ENCODE measurements around the gene SGSM1.

Gene SGSM1

DNA sequence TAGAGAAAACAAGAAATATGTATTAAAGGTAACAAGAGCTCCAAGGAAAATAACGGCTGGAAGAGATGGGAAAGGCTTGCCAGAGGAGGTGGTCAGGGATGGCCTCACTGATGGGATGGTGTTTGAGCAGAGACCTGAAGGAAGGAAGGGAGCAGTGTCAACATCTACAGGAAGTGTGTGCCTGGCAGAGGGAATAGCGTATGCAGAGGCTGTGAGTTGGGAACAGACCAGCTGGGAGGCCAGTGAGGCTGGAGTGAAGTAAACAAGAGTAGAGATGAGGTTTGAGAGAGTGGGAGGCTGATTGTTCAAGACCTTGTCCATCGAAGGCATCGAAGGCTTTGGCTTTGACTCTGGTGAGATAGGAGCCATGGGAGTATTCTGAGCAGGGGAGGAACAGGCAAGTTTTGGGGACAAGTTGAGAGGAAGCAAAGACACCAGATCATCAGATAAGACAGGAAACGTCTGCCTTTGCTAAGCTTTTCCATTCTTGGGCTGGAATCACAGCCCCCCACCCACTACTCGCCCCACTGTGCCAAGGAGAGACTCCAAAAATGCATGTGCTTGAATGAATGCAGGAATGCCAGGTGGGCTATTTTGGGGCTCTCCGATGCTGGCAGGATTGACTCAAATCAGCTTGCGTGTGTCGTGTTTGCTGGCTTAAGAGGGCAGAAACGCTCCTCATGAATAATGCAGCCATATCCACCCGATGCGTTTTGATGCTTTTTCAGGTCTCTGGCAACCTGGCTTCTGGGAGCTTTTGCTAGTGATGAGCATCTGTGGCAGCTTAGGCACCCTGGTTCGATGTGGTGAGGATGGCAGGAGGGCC lies 7.2 kb downstream of the SGSM1 start:
- no peaks in the 10 kb centered on the region for H3K36me3 ChIP-seq
- DNase-seq: no peak
- no peak overlapping the region for H3K4me3 ChIP-seq (ENCODE audit: low read depth, low read length)

DNA sequence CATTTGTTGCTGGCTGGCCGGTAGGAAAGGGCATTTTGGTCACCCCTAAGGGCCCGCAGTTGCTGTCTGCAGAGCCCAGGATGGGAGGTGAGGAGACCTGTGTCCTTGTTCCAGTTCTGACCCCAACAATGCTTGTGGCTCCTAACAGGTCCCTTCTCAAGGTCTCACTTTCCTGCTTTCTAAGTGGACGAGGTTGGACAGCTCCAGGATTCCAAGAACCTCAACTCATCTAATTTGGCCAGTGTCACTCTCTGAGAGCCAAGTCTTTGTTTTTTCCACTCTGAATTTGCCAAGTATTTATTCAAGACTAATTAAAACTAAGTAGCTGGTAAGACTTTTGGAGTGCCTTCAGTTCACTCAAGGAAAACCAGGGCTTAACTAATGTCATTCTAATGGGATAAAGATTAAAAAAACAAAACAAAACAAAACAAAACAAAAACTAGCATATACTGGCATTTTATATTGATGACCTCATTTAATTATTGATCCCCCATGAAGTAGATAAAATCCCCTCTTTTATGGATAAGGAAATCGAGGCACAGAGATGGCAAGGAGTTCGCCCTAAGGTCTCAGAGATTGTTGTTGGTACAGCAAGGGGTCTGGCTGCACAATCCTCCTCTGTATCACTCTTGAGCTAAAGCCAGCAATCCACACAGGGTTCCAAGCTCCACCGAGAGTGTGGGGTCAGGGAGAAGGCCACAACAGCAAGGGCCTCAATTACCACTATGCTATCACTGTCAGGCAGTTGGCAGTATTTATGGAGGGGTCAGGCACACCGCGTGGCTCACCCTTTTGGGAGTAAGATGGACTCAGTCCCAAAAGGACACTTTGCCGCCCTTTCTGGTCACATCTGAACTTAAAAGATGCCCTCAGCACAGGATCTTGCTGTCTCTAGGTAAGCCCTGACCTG lies 8.1 kb downstream of the SGSM1 start:
- Histone ChIP-seq H3K4me1 (peaks cover 33% of the 10 kb centered on the region), H3K27me3 (no peaks in the 10 kb centered on the region), H3K4me3 (ENCODE audit: low read depth, low read length) (no peak overlapping the region), H3K9me3 (no peaks in the 10 kb centered on the region), H3K36me3 (no peaks in the 10 kb centered on the region)
- DNase-seq: no peak
- TF ChIP-seq CTCF (IDR thresholded peaks at IDR 0.05; ENCODE audit: low read depth, low read length): no peak

More for the DNA sequence above, 7.2 kb downstream of the SGSM1 start:
- H3K27me3 ChIP-seq: no peaks in the 10 kb centered on the region
- peaks cover 39% of the 10 kb centered on the region for H3K4me1 ChIP-seq
- no peaks in the 10 kb centered on the region for H3K9me3 ChIP-seq
- TF ChIP-seq CTCF (IDR thresholded peaks at IDR 0.05; ENCODE audit: low read depth, low read length): no peak

- Histone ChIP-seq H3K9me3 (no peaks in the 10 kb centered on the region), H3K4me3 (ENCODE audit: low read depth, low read length) (no peak overlapping the region), H3K4me1 (peaks cover 12% of the 10 kb centered on the region), H3K36me3 (no peaks in the 10 kb centered on the region), H3K27me3 (no peaks in the 10 kb centered on the region)
- peak; percentile 64 for DNase-seq
- TF ChIP-seq CTCF (IDR thresholded peaks at IDR 0.05; ENCODE audit: low read depth, low read length): no peak
Measured at GRCh38 chr22:24816806-24817205, 10.8 kb downstream of the SGSM1 start.

- H3K27me3 ChIP-seq: no peaks in the 10 kb centered on the region
- TF ChIP-seq CTCF (IDR thresholded peaks at IDR 0.05; ENCODE audit: low read depth, low read length): no peak
- peaks cover 5% of the 10 kb centered on the region for H3K4me1 ChIP-seq
- no peaks in the 10 kb centered on the region for H3K36me3 ChIP-seq
- DNase-seq: no peak
- no peaks in the 10 kb centered on the region for H3K9me3 ChIP-seq
- H3K4me3 ChIP-seq (ENCODE audit: low read depth, low read length): no peak overlapping the region
Measured at GRCh38 chr22:24819487-24819886, 13.5 kb downstream of the SGSM1 start.

DNA sequence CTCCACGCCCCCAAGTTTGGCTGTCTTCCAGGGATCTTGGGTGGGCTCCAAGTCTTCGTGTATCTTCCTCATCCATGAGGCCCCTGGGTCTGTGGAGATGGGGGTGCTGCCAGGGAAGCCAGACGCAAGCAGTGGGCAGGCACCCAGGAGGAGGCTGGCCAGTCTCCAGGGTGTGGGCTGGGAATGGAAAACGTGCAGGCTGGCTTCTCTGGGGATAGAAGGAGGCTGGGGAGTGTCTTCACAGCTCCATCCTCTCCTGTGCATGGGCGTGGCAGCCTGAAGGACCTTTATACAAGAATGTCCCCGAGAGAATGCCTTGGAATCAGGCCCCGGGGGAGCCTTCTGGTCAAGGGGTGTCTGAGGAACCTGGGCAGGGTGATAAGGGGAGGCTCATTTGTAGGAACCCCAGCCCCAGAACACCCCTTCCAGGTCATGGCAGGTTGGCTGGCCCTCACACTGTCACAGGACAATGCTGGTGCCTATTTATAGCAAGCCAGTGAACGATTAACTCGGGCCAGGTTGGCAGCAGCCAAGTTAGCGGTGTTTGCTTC lies 14.0 kb downstream of the SGSM1 start:
- no peak for TF ChIP-seq CTCF (IDR thresholded peaks at IDR 0.05; ENCODE audit: low read depth, low read length)
- H3K36me3 ChIP-seq: no peaks in the 10 kb centered on the region
- H3K27me3 ChIP-seq: no peaks in the 10 kb centered on the region
- no peaks in the 10 kb centered on the region for H3K9me3 ChIP-seq
- H3K4me1 ChIP-seq: peaks cover 5% of the 10 kb centered on the region
- H3K4me3 ChIP-seq (ENCODE audit: low read depth, low read length): no peak overlapping the region
- peak; percentile 48 for DNase-seq
